ENCODE results near the gene UBE2Z. TPM values are rescaled to one million over a fixed set of nuclear protein-coding genes. Genes with fewer than 3 reads are reported as not detected.

UBE2Z gene
- 39.4 TPM for total RNA-seq
- long read RNA-seq, full-length matches to known transcripts: 33 of 43 reads
- long read RNA-seq, partial matches to known transcripts: 9 of 43 reads
- long read RNA-seq, other reads (novel, unspliced or antisense): 1 of 43 reads

- peak within 1 kb of the TSS; percentile 94 for H3K27ac ChIP-seq (replicated peaks)
- peaks cover 19% of the 10 kb centered on the region for H3K36me3 ChIP-seq
- no peaks in the 10 kb centered on the region for H3K27me3 ChIP-seq (ENCODE audit: low read depth)
- peak within 1 kb of the TSS; percentile 92 for H3K4me3 ChIP-seq
- peak; percentile 17 for TF ChIP-seq CTCF (IDR thresholded peaks at IDR 0.05; ENCODE audit: borderline replicate concordance)
- intact Hi-C loops (cut with micrococcal nuclease): no loop called here
- DNase-seq: peak; percentile 95
- H3K4me1 ChIP-seq: peaks cover 38% of the 10 kb centered on the region
- H3K9me3 ChIP-seq (replicated peaks): no peaks in the 10 kb centered on the region
These were observed at the start of gene UBE2Z for GRCh38 chr17:48908047-48908843. UBE2Z (plus strand) TSS chr17:48908407; CDS start chr17:48908504, 97 bp downstream.

- no peaks in the 10 kb centered on the region for H3K27me3 ChIP-seq (ENCODE audit: low read depth)
- no peaks in the 10 kb centered on the region for H3K4me1 ChIP-seq
- H3K4me3 ChIP-seq: no peak overlapping the region
- H3K27ac ChIP-seq (replicated peaks): no peak overlapping the region
- H3K9me3 ChIP-seq (replicated peaks): no peaks in the 10 kb centered on the region
- no peak for TF ChIP-seq CTCF (IDR thresholded peaks at IDR 0.05; ENCODE audit: borderline replicate concordance)
- H3K36me3 ChIP-seq: peaks cover 100% of the 10 kb centered on the region
- intact Hi-C loops (cut with micrococcal nuclease): no loop called here
- DNase-seq: no peak
These were observed 48.2 kb upstream of the UBE2Z start for GRCh38 chr17:48860034-48860433.

GRCh38 chr17:48860456-48860855 is 47.8 kb upstream of the UBE2Z start:
- Histone ChIP-seq H3K27me3 (ENCODE audit: low read depth) (no peaks in the 10 kb centered on the region), H3K9me3 (replicated peaks) (no peaks in the 10 kb centered on the region), H3K4me1 (no peaks in the 10 kb centered on the region), H3K4me3 (no peak overlapping the region), H3K36me3 (peaks cover 100% of the 10 kb centered on the region), H3K27ac (replicated peaks) (no peak overlapping the region)
- intact Hi-C loops (cut with micrococcal nuclease): no loop called here
- no peak for DNase-seq
- no peak for TF ChIP-seq CTCF (IDR thresholded peaks at IDR 0.05; ENCODE audit: borderline replicate concordance)

- no peak for DNase-seq
- TF ChIP-seq CTCF (IDR thresholded peaks at IDR 0.05; ENCODE audit: borderline replicate concordance): no peak
- Histone ChIP-seq H3K9me3 (replicated peaks) (no peaks in the 10 kb centered on the region), H3K27ac (replicated peaks) (peak overlapping the region; percentile 91), H3K4me3 (no peak overlapping the region), H3K36me3 (peaks cover 22% of the 10 kb centered on the region), H3K4me1 (peaks cover 52% of the 10 kb centered on the region), H3K27me3 (ENCODE audit: low read depth) (no peaks in the 10 kb centered on the region)
- intact Hi-C loops (cut with micrococcal nuclease): no loop called here
These were observed 39.2 kb upstream of the UBE2Z start for GRCh38 chr17:48868916-48869500.

GRCh38 chr17:48869821-48870318 is 38.3 kb upstream of the UBE2Z start:
- Histone ChIP-seq H3K9me3 (replicated peaks) (no peaks in the 10 kb centered on the region), H3K4me1 (peaks cover 57% of the 10 kb centered on the region), H3K36me3 (peaks cover 14% of the 10 kb centered on the region), H3K27ac (replicated peaks) (peak overlapping the region; percentile 91), H3K27me3 (ENCODE audit: low read depth) (no peaks in the 10 kb centered on the region), H3K4me3 (no peak overlapping the region)
- TF ChIP-seq CTCF (IDR thresholded peaks at IDR 0.05; ENCODE audit: borderline replicate concordance): no peak
- intact Hi-C loops (cut with micrococcal nuclease): no loop called here
- no peak for DNase-seq

Measured in left ventricle myocardium inferior (tissue), 1 donor.